Measurements from ENCODE around the gene ANXA6. TPM values are rescaled to one million over a fixed set of nuclear protein-coding genes. Genes with fewer than 3 reads are reported as not detected.

ANXA6 gene
- total RNA-seq, 1 donor from 2014 or later, result 224 TPM

- no peak overlapping the region for H3K4me3 Mint-ChIP-seq (ENCODE audit: unreplicated experiment)
- no peaks in the 10 kb centered on the region for H3K9me3 Mint-ChIP-seq (ENCODE audit: unreplicated experiment)
- no peak for DNase-seq (ENCODE audit: low spot score)
- peak overlapping the region; percentile 30 for H3K27ac Mint-ChIP-seq (ENCODE audit: unreplicated experiment)
- H3K4me1 Mint-ChIP-seq (ENCODE audit: unreplicated experiment), result peaks cover 36% of the 10 kb centered on the region
- H3K36me3 Mint-ChIP-seq (ENCODE audit: low read depth, unreplicated experiment), result peaks cover 5% of the 10 kb centered on the region
- H3K27me3 Mint-ChIP-seq (ENCODE audit: unreplicated experiment), result peaks cover 5% of the 10 kb centered on the region
- TF ChIP-seq CTCF (IDR thresholded peaks at IDR 0.05; ENCODE audit: unreplicated experiment), result no peak
Measured at GRCh38 chr5:151085517-151086041, 72.0 kb downstream of the ANXA6 start.

GRCh38 chr5:151084363-151084762, 73.2 kb downstream of the ANXA6 start:
- no peak for DNase-seq (ENCODE audit: low spot score)
- Mint-ChIP-seq H3K4me1 (ENCODE audit: unreplicated experiment) (peaks cover 39% of the 10 kb centered on the region), H3K4me3 (ENCODE audit: unreplicated experiment) (no peak overlapping the region), H3K36me3 (ENCODE audit: low read depth, unreplicated experiment) (peaks cover 5% of the 10 kb centered on the region), H3K27me3 (ENCODE audit: unreplicated experiment) (peaks cover 11% of the 10 kb centered on the region), H3K9me3 (ENCODE audit: unreplicated experiment) (no peaks in the 10 kb centered on the region), H3K27ac (ENCODE audit: unreplicated experiment) (no peak overlapping the region)
- TF ChIP-seq CTCF (IDR thresholded peaks at IDR 0.05; ENCODE audit: unreplicated experiment), result no peak

GRCh38 chr5:151083081-151083676, 74.4 kb downstream of the ANXA6 start:
- Mint-ChIP-seq H3K4me3 (ENCODE audit: unreplicated experiment) (no peak overlapping the region), H3K4me1 (ENCODE audit: unreplicated experiment) (peaks cover 32% of the 10 kb centered on the region), H3K27ac (ENCODE audit: unreplicated experiment) (no peak overlapping the region), H3K27me3 (ENCODE audit: unreplicated experiment) (peaks cover 14% of the 10 kb centered on the region), H3K36me3 (ENCODE audit: low read depth, unreplicated experiment) (peaks cover 10% of the 10 kb centered on the region), H3K9me3 (ENCODE audit: unreplicated experiment) (no peaks in the 10 kb centered on the region)
- no peak for TF ChIP-seq CTCF (IDR thresholded peaks at IDR 0.05; ENCODE audit: unreplicated experiment)
- DNase-seq (ENCODE audit: low spot score), result no peak

GRCh38 chr5:151082282-151082902, 75.2 kb downstream of the ANXA6 start:
- peak overlapping the region; percentile 59 for H3K27ac Mint-ChIP-seq (ENCODE audit: unreplicated experiment)

More at GRCh38 chr5:151082282-151082902, 75.2 kb downstream of the ANXA6 start:
- peak; percentile 24 for TF ChIP-seq CTCF (IDR thresholded peaks at IDR 0.05; ENCODE audit: unreplicated experiment)
- DNase-seq (ENCODE audit: low spot score), result peak; percentile 34
- peak overlapping the region; percentile 59 for H3K4me3 Mint-ChIP-seq (ENCODE audit: unreplicated experiment)
- peaks cover 14% of the 10 kb centered on the region for H3K36me3 Mint-ChIP-seq (ENCODE audit: low read depth, unreplicated experiment)
- H3K4me1 Mint-ChIP-seq (ENCODE audit: unreplicated experiment), result peaks cover 33% of the 10 kb centered on the region
- peaks cover 14% of the 10 kb centered on the region for H3K27me3 Mint-ChIP-seq (ENCODE audit: unreplicated experiment)
- no peaks in the 10 kb centered on the region for H3K9me3 Mint-ChIP-seq (ENCODE audit: unreplicated experiment)

All from endothelial cell (in vitro differentiated cells).